HG03457 (cell line): Measurements from ENCODE around the gene NTRK2.

Experiments
- ATAC-seq: cut with Tn5 transposase; IDR thresholded peaks from one replicate; pipeline ENCODE4 v1.9.1; 2021; ENCODE audit warnings: moderate number of reproducible peaks; ENCODE audit not compliant: unreplicated experiment

NTRK2 gene

DNA sequence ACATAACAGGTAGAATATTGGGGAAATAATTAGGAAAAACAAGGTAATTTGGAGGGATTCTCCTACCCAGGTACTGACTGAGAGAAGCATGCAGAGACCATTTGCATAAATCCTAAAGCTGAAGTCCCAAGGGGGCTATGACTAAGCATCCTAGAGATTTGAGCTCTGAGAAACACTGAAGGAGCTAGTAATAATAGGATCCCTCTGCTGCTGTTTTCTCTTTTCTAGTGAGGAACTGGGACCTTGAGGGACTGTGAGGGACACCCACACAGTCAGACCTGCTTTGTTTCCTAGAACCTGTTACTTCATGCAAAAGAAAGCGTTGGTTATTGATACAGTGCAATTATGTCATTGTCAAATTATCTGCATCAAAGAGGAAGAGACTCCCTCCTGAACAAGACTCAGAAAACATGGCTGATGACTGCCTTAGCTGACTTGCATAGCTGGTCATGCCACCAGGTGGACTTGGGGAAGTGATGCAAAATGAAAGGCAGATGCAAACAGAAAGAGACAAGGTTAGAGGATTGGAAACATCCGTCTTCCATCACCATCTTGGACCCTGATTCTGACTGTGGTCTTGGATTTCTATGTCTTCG lies 335.4 kb downstream of the NTRK2 start:
- no peak for ATAC-seq

DNA sequence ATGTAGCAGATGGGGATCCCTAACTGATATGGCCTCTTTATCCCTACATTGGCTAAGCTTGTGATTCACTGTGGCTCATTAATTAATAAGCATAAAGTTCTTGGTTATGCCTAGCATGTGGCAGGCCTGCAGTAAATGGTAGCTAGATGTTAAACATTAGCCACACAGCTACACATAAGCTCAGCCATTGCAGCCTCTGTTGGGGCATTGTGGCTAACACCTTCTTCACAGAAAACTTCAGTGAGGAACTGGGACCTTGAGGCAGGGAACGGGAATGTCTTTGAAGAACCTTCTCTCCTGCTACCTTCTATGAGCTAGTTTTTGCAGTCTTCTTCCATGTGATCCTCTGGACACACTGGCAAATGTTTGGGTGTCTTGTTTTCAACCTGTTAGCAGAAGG lies 338.2 kb downstream of the NTRK2 start:
- ATAC-seq, result no peak

DNA sequence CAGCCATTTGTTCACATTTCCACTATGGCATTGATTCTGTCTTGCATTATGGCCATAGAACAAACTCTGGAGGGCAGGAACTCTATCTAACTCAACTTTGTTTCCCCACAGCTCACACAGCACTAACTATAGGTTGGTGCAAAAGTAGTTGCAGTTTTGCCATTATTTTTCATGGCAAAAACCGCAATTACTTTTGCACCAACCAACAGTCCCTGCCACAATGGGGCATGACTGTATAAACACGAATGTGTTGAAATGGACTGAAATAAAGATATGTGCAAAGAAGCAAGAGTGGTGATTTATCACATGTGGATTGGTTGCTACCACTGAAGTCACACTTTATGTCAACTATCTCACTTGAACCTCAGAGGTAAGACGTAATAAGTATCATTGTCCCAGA lies 338.7 kb downstream of the NTRK2 start:
- ATAC-seq, result no peak

- peak; percentile 74 for ATAC-seq
Measured at GRCh38 chr9:85009251-85009650, 339.7 kb downstream of the NTRK2 start.

- ATAC-seq, result no peak
Measured at GRCh38 chr9:85013703-85014102, 344.2 kb downstream of the NTRK2 start.

- no peak for ATAC-seq
Measured at GRCh38 chr9:85014292-85014691, 344.8 kb downstream of the NTRK2 start.

- ATAC-seq, result no peak
Measured at GRCh38 chr9:85016384-85017006, 347.0 kb downstream of the NTRK2 start.

DNA sequence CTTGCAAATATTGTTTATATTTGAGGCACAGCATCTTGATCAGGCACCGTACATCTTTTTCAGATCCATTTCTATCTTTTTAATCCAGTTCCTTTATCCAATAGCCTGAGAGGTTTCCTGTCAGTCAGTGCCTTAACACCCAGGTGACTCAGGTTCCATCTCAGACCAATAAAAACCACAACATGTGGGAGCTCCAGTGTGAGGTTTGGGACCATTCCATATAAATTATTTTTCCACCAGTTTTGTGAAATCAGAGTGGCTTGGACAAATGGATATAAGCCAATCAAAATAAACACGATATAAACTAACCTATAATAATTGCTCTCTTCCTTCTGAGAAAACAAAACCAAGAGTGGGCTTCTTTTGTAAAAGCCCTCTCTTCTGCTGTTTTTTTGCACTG lies 351.3 kb downstream of the NTRK2 start:
- no peak for ATAC-seq

- no peak for ATAC-seq
Measured at GRCh38 chr9:85021686-85022085, 352.2 kb downstream of the NTRK2 start.

DNA sequence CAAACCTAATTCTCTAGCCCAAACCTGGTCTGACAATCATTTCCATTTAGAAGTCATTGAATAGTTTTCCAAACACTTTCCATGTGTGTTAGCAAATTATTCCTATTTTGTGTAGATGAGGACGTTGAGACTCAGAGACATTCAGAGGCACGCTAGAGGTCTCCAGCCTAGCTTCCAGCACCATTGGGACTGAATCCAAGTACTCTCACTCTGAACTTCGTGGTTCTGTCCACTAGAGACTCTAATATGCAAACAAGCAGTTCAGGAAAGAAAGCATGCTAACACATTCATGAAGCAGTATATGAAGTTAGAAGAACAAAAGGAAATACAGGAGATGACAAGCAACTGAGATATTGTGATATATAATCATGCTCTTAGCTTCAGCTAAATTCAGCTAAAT lies 354.8 kb downstream of the NTRK2 start:
- no peak for ATAC-seq

DNA sequence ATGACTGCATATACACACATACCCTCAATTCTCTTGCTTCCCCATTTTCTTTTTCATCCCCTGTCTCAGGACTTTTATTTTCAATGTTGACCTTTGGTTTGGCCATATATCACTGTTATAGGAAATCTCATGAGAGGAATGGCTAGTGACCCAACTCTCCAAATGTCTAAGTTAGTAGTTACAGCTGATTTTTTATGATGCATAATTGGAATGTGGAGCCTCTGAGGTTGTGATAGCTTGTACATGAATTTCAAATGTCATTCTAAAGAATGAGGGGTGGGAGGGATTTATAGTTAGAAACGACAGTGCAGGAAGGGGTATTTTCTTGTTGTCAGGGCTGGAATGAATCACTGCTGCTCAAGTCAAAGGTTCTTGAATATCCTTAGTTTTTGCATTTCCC lies 356.1 kb downstream of the NTRK2 start:
- no peak for ATAC-seq

DNA sequence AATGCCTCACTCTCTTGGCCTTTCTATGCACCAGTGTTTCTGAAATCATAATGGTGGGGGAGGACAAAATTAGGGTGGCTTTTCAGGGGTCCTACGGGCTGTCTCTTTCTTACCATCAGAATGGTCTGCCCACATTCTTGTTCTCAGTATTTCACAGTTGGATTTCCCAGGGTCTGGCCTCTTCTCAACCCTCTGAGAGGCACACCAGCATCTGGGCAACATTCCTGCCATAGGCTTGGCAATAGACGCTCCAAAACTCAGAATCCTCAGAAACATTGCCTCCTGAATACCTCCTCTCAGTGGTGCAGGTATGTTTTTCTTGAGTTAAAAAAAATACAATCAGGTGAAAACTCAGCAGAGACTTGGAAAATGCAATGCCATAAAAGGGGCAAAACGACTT lies 358.3 kb downstream of the NTRK2 start:
- no peak for ATAC-seq

DNA sequence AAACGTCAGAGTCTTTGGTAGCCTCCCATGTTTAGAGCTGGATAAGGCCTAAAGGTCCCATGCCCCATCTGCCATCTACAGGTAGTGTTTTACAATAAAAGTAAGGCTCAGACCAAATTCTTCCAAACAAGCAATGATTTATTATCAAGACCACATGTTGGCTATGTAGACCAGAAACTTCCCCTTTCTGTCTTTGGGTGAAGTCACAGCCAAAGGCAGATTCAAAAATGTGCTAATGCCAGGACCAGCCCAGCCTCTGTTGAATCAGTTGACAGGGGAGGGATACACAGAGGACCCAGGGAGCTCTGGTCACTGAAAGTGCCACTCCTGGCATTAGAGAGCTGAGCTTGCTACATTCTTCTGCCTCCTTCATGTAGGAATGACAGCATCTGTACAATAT lies 360.8 kb downstream of the NTRK2 start:
- ATAC-seq, result no peak

DNA sequence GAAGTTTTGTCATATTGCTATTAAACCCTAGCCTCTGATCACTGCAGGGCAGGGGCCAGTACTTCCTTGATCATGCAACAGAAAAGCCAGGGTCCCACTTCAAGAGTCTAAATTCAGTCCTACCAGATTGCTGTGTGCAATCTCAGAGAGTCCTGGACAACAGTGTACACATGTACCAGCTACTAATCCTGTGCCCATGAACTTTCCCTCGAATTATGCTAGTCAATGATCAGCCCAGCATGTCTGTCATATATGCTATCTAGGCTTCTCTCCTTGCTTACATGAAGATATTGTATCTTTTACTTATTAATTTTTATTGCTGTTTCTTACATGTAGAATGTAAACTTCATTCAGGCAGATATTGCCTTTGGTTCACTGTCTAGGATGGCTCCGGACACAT lies 367.0 kb downstream of the NTRK2 start:
- ATAC-seq, result no peak

DNA sequence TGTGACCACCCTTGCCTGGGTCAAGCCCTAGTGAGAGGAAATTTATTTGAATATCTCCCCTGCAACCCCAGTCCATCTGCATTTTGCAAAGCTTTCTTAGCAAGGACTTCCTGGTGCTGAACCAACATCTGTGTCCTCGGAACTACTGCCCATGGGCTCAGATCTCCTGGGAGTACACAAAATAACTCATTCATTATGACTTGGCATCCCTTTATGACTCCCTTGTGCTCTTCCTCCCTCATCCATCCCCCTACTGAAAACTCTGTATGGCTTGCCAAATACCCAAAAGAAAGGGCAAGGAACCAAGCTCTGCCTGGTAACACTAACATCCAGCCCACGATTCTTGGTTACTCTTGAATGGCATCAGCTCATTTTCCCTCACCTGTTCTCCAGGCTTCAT lies 368.5 kb downstream of the NTRK2 start:
- ATAC-seq, result no peak

- no peak for ATAC-seq
Measured at GRCh38 chr9:85038824-85039608, 369.5 kb downstream of the NTRK2 start.

DNA sequence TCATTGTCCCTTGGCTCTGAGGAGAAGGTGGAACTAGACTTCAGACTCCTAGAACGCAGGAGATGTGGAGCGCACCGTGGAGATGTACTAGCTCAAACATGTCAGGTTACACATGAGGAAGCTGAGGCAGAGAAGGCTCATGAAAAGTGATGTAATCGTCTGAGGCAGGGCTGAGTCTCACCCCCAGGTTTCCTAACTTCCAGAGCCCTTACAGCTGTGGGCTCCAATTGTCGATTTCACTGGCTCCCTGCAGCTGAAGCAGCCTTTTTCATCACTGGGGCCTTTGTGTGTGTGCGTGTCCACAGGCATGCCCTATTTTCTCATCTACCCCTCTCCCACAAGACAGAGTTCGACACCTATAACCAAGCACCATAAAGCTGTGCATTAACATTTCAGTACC lies 370.6 kb downstream of the NTRK2 start:
- no peak for ATAC-seq

- no peak for ATAC-seq
Measured at GRCh38 chr9:85040821-85041465, 371.4 kb downstream of the NTRK2 start.

DNA sequence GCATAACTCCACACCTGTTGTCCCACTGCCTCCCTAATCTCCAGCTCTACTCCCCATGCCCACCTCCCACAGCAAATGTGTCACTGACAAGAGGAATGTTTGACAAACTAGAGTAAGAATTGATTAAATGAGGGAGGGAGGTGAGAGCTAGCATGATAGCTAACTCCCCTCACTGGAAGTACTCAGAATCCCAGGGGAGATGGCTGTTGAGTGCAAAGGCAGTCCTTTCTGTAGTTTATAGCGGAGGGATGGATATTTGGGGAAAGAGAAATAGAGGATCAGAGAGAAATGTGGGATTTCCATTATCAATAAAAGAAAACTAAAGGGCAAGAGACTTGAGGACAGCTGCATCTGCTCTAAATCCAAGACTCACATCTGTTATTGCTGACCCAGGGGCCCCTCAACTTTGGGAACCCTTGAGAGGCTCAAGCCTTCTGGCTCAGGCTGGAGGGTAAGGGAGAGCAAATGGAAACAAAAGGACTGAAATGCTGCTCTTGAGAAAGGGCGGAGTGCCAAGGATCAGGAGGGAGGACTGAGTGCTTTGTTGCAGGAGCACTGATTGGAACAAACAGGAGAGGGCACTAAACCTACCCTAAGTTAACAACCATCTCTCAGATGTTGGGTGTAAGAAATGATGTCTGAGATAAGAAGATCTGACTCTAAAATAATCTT lies 372.1 kb downstream of the NTRK2 start:
- no peak for ATAC-seq

DNA sequence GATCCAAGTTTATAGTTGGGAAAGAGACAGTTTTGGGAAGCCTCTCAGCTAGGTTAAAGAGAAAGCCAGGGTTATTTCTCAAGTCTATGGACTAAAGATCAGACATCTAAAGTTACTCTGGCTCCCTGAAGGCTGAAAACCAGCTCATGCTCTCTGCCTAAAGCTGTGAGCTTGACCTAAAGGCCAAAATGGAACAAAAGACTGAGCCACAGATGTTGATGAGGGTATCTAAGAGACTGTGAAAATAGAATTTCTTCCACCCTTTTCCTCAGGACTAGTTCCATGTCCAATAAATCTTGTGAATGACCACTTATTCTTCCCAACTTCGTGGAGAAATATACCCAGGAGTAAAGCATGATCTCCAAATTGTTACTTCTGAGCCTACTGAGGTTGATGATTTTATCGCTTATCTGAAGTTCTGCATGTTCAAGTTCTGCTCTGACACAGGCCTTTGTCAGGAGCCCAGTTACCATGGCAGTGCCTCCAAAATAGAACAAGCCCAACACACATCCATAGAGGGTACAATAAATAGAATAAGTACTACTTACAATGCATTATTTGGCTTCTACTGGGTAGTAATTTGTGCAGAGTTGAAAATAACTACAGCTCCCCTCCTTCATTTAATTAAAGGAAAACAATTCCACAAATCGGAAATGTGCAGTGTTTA lies 373.6 kb downstream of the NTRK2 start:
- ATAC-seq, result no peak

DNA sequence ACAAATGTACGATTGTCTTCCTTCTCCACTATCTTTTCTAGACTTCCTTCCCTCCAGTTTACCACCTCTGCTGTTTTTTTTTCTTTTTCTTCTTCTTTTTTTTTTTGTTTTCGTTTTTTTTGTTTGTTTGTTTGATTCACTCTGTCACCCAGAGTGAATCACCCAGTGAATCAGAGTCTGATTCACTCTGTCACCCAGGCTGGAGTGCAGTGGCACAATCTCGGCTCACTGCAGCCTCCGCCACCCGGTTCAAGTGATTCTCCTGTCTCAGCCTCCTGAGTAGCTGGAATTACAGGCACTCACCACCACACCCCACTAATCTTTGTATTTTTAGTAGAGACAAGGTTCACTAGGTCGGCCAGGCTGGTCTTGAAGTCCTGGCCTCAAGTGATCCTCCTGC lies 375.7 kb downstream of the NTRK2 start:
- ATAC-seq, result no peak
